Measurements from ENCODE around the gene FGF10.

The FGF10 gene

DNA sequence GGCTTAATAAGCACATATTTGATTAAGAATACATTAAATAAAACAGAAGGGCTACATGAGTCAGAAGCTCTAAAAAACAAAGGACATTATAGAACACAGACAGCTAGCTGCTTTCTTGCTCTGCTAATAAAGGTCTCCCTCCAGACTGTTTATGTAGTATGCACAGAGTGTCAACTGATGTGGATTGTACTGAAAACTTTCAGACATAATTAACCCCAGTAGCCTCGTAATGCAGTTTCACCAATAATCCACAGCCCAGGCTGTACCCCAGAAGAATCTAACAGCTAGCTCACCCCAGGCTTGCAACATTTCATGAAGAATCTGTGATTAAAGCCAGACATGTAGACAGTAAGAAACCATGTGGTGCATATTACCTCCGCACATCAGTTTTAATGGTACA, 30.8 kb downstream of the FGF10 start:
- DNase-seq = no peak

DNA sequence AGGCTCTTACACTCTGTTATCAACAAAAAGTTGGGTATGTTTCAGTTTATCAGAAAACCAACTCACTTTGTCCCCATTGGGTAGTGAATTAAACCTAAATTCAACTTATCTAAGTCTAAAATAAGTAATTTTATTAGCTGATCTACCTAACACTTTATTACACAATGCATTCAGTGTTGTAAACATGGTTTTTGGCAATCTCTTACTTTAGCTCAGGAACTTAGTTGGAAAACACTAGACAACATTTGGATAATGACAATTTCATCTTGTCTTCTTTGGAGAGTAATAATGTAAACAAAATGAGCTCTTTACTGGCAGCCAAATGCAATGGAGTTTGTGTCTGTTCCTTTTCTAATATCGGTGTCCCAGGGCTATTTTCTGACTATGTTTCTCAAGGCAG, 33.0 kb downstream of the FGF10 start:
- DNase-seq = no peak

DNA sequence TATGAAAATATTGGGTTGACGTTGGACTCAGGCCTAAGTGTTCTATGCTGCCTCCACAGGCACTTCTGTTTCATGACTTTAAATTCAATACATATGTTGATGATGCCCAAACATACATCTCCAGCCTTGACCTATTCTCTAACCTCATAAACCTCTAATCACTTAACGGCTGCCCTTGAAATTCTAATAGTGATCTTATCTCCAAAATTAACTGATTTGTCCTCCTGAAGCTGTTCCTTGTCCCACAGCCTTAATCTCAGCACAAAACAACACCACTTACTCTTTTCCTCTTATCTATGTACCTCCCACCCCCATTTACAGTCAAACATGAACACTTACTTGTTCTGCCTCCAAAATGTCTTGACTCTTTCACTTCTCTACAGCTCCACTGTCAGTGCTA, 43.3 kb downstream of the FGF10 start:
- no peak for DNase-seq

DNA sequence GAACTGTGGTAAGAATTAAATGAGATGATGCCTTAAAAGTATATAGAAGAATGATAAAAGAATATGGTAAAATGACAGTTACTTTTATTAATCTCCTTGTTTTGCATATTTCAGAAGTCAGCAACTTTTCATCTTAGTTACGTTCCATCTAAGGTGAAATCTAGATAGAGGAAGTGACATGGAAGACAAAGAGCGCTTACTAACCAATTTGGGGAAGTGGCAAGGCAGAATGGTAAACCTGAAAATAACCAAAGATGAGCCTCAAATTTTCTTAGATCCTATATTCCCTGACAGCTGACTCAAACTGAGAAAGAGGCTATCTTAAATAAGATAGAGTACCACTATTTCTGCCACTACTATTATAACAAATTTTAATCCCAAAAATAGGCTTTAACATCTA, 52.5 kb downstream of the FGF10 start:
- DNase-seq = no peak

DNA sequence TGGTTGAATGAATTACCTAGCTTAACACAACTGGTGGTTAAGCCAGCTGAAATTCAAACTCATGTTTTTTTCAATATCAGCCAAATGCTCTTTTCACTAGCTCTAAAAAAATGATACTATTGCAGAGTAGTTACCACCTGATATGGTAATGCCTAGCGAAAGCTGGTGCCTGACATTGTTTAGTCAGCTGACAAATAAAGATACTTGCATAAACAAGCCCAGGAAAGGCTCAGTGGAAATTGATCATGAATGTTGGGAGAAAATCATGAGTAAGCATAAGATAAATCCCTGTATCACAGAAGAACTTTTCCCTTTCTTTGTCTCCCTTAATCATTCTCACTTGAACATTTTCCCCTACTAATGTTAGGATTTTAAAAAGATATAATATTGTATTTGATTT, 54.6 kb downstream of the FGF10 start:
- DNase-seq = no peak

DNA sequence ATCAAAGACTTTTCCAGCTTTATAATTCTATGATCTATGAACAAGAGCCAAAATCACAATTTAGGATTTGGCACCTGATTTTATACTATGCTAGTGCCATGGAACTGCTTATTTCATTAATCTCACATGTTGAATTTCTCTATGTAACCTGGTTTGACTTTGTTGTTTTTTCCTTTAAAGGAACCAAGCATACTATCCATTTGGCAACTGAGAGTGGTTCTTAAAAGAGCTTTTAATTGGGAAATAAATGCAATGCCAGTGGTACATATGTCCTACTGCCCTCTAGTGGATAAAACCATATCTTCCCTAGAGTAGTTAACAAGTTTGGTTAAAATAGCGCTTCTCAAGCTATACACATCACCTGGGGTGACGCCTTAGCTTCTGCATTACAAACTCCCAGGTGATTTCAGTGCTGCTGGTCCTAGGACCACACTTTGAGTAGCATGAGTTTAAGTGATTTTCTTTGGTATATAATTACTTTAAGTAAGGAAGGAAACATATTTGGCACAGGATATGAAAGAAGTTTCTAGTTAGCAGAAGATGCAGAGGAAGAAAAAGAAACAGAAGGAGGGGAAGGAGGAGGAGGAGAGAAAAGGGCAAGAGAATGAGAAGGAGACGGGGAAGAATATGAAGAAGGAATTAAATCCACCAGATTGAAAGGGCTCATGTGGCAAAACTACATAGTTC, 56.8 kb downstream of the FGF10 start:
- no peak for DNase-seq

DNA sequence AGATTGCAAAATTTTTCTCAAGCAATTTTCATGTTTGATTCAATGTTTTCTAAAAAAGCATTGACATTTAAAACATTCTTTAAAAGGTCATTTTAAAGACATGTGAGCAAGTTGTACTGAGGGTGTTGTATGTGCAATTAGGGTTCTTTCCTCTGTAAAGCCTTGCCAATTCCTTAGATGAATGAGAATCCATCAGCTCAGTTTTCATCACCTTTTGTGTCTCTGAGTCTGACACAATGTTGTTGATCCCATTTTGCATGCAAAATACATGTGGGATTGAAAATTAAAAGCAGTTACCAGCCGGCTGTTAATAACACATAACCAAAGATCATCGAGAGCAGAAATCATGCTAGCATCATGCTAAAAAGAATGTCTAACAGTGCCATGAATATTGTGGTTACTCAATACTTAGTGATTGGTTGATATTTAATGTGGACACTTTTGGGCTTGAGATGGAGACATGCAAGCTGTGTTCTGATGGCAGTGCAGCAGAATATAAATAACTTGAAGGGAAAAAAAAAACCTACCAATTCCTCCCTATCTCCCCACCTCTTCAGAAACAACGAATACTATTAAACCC, 57.7 kb downstream of the FGF10 start:
- DNase-seq = no peak

DNA sequence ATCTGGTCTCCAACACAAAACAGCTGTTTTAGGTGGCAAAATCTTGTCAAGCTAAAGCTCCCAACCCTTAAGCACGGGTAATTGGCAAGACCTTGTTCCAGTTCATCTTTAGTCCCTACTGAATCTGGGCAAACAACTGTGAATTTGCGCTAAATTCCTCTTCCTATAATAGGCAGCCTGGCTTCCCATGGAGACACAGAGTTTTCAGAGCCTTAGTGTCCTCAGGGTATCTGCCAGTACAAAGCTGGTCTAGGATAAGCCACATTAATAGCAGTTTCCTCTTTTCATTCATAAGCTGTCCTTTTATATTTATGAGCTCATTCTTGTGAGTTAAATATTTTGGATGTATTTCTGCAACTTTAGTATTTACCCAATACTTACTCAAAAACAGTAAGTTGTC, 59.5 kb downstream of the FGF10 start:
- no peak for DNase-seq

DNA sequence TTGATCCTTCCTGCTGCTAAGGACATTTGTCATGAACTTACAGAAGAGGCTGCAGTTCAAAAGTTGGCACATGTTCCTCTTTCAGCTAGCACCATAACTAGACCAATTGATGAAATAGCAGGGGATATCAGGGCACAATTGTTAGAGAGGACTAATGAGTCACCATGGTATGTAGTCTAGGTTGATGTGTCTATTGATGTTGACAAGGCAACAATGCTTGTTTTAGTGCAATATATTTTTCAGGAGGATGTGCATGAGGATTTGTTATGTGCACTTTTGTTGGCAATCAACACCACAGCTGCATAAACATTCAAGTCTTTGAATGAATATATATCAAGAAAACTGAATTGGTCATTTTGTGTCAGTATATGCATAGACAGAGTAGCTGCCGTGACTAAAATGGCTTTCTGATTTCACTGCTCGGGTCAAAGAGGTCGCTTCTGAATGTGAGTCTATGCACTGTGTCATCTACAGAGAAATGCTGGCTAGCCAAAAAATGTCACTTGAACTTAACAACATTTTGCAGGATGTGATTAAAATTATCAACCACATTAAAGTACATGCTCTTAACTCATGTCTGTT, 68.0 kb downstream of the FGF10 start:
- DNase-seq = no peak

DNA sequence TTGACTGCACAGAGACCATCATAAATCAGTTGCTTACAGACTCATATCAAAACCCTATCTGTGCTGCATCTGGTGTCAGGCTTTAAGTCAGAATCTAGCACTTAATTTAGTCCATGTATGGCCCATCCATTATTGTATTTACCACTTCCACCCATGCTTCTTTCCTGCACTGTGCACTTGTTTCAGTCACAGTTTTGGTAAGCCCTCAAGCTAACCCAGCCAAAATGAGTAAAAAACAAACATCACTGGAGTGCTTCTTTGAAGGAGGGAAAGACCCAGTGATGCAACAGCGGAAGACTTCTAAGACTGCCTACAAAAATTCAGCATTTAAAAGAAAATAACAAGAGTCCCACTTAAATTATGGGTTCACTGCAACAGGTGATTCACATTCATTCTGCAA, 69.0 kb downstream of the FGF10 start:
- DNase-seq = no peak

DNA sequence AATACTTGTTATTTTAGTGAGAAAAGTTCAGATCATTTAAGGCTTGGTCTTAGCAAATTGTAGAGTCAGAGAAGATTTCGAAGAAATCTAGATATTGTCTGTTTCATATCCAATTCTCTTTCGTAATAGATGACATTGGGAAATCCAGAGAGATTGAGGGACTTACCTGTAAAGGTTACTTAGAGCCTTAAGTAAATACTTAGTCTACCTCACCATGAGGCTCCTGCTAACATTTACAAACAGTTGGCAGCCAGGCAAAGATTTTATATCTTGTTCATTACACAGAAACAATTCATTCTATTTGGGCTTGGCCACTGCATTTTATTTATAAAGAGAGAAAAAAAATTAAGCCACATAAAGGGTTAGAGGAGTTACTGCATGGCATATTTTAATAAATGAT, 70.3 kb downstream of the FGF10 start:
- DNase-seq = no peak

DNA sequence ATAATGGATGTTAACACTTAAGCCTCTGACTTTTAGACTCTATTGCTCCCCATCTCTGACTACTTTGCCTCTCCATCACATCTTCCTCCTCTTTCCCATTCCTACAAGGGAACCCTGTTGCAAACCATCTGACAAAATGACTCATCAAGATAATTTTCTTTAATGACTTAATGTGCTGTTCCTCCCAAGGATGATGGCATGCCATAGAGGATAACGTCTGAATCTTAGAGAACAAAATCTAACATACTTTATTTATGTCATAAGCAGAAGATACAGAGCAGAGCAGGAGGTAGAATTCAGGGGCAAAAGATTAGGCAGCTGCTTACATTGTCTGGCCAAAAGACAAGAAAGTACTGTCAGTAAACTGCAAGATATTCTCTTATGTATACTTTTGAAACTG, 76.8 kb downstream of the FGF10 start:
- DNase-seq = no peak

DNA sequence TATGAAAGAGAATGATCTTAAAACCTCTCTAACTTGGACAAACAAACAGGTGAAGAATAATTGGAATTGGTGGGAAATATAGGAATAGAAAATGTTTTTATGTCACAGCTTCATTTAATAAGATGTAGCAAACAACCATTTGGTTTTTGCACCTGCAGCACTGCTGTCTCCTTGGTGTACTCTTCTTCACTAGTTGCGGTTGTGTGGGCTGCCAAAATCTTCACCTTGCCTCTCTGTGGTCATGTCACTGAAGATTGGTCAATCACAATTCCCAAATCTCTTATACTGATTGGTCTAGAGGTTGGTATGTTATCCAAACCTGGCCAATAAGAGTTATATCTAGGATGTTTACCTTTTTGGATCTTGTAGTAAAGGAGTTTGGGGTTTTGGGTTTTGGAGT, 88.7 kb downstream of the FGF10 start:
- DNase-seq = no peak

DNA sequence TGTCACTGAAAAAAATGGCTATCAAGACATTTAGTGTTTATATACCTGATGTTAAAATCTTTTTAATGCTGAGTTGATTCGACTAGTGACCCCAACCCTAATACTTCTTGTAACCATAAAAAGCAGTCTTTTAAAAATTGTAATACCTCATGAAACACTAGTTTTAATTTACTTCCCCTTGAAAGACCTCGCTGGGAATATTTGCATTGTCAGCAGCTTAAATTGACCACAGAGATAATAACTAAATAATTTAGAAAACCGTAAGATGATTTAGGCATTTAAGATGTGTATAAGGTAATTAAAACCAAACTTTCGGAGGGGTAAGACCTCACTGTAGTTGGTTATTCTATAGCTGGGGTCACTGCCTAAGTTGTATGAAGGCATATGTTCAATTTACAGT, 89.8 kb downstream of the FGF10 start:
- DNase-seq = no peak

DNA sequence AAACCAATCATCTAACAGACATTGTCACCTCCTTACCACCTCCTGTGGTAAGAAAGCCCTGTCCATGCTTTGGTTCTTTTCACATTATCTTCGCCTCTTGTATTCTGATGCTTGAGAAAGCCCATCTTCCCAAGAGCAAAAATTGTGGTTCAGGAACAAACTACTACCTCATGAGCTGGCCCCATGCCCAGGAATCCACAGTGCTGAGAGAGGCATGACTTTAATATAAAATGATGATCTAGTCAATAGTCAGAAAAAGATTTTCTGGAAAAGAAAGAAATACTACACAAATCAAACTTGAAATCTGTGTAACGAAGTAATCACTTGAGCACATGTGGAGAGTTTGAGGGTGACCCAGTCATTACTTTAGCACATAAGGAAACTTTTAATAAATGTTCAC, 94.7 kb downstream of the FGF10 start:
- DNase-seq = no peak

DNA sequence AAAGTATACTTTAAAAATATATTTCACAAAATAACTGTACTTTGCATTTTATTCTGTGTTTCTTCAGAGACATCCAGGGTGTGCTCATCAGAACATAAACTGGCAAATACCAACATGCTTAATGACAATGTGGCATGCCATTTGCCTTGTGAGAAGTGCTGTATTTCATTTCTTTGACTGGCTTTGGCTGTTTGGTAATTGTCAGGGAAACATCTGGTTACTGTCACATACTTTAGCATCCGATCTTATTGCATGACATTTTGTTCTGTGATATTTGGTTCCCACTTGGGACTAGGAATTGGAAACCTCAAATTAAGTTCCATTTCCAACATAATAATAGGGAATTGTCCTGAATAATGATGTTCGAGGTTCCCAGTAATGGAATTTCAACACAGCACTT, 96.5 kb downstream of the FGF10 start:
- no peak for DNase-seq

DNA sequence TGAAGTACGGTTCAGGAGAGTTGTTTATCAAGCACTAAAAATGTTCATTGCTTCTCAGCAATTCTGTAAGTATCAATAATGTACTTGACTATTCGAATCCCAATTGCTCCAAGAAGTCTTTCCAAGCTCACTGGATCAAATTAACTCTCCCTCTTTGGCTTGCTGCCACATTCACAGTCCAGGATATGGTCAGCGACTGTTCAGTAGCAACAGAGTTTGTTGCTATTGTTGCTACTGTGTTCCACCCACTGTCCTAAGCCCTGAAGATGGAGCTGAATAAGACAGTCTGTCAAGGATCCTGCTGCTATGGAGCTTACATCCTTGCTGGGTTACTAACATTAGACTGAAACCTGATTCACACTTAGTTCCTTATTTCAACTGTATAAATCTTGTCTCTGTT, 110.8 kb downstream of the FGF10 start:
- DNase-seq = no peak

DNA sequence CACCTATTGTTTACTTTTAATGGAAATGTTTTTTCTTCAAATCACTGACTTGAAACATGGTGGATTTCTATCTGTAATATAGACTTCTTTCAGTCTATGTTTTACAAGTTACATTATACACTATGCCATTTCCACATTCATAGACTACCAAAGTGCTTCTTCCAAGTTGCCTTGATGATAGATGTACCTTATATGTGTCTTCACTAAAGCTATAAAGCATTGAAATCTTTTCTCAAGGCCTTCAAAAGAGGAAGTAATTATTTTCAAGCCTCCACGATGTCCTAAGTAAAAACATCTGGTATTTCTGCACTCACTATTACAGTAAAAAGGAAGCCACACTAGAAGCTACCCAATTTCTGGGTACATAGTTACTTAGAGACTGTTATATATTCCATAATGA, 113.3 kb downstream of the FGF10 start:
- no peak for DNase-seq

DNA sequence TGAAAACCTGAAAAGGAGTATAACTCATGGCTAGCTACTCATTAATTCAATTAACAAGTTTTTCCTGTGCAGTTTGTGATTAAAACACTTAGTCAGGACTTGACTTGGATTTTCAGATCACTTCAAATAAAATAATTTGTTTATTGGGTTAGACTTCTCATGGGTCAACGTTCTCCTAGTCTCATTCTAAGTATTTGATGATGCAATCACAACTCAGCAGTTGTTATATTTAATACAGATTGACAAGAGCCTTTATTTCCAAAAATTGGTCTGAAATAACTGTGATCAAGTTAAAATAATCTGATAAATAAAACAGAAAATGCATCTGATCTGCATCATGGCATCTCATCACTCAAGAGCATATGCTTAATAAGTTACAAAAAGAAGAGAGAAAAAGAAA, 113.9 kb downstream of the FGF10 start:
- no peak for DNase-seq

DNA sequence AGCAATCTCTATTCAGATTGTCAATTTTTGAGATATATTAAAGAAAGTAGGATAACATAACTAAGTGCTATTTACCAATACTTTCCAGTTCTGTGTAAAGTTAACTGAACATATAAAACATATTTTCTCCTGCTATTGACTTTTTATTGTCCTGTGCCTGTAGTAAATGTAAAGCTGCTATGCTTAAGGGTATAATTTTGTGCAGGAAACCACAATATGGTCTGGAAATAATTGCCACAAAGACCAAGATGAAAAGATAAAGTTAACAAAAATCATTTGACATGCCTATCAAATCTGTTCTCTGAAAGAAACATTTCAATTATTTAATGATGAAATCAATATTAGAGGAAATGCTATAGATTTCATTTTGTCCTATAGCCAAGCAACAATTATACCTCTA, 121.3 kb downstream of the FGF10 start:
- no peak for DNase-seq

DNA sequence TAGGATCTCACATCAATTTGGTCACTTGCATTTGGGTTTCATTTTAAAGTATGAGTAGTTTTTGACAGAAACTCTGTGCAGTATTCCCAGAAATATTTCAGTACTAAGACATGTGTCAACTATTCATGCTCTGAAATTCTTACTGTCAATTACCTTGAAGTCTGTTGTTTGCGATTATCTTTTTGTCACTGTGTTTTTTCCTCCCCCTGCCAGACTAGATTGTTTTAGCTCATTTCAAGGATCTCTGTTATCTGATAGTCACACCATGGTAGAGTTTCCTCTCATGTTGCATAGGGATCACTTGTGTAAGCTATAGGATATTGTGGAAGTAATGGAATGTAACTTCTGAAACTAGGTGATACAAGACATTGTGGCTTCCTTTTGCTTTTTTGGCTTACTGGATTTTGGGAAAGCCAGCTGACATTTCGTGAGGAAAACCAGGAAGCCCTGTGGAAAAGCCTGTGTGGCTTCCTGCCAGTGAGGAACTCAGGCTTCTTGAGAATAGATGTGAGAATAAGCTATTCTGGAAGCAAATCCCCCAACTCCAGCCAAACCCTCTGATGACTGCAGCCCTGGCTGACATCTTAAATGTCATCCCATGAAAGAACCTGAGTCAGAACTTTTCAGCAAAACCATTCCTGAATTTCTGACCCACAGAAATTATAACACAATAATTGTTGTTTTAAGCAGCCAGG, 122.2 kb downstream of the FGF10 start:
- DNase-seq = no peak

DNA sequence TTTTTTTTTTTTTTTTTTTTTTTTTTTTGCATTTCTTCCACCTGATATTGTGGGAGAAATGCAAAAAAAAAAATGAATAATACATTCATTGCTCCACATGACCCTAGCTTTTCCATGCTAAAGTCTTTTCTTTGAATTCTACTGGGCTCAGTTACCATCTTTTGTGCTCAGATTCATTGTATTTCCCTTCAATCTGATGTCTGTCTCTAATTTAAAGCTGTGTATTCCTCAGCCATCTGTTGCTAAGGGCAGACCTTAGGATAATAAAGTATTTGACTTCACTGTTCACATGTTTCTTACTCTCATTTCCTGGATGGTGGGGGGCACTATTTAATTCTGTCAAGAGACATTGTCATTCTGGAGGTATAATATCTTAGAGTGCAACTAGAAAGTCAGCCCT, 123.5 kb downstream of the FGF10 start:
- DNase-seq = no peak

DNA sequence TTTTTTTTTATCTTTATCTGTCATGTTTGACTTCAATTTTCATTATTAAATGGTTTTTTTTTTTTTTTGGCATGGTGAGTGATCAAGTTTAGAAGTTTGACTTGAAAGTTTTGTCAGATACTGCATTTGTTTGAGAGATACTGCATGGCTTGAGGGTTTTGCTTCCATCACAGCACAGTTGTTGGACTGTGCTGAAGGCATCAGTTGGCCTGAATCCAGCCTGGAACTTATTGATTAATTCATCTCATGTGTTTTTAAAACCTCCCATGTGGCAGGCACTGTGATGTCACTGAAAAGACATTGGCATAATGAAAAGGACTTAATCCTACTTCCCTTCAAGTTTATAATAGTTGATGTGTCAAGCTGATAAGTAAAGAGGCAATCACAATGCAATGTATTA, 128.4 kb downstream of the FGF10 start:
- DNase-seq = no peak

All from amygdala (tissue), 56 donors.